ENCODE results near the gene OSBPL10. TPM values are rescaled to one million over a fixed set of nuclear protein-coding genes. Genes with fewer than 3 reads are reported as not detected.

The OSBPL10 gene
- total and polyA plus RNA-seq, 2 experiments from 2014 or later = 2.4 to 8.1 TPM

- no peaks in the 10 kb centered on the region for H3K27me3 ChIP-seq (replicated peaks; ENCODE audit: insufficient read depth)
- peaks cover 7% of the 10 kb centered on the region for H3K4me1 ChIP-seq (ENCODE audit: insufficient read depth)
- H4K20me1 ChIP-seq (ENCODE audit: insufficient read depth) = no peaks in the 10 kb centered on the region
- H3K27ac ChIP-seq = no peak overlapping the region
- H3F3A ChIP-seq (ENCODE audit: insufficient read depth) = no peaks in the 10 kb centered on the region
- TF ChIP-seq EZH2 (IDR thresholded peaks at IDR 0.05; ENCODE audit: insufficient read depth, poor library complexity, severe bottlenecking) (no peak), EZH2phosphoT487 (IDR thresholded peaks at IDR 0.05; ENCODE audit: insufficient read depth, low read depth) (no peak)
- no peak overlapping the region for H3K9ac ChIP-seq
- H2AFZ ChIP-seq = no peak overlapping the region
- no peaks in the 10 kb centered on the region for H3K9me3 ChIP-seq (ENCODE audit: low read depth)
- H3K4me2 ChIP-seq (ENCODE audit: unreplicated experiment) = no peak overlapping the region
- H3K79me2 ChIP-seq (ENCODE audit: insufficient read depth) = no peaks in the 10 kb centered on the region
- no peaks in the 10 kb centered on the region for H3K9me2 ChIP-seq (ENCODE audit: insufficient read depth)
- in situ Hi-C loops (cut with MboI) = no loop called here
- DNase-seq = no peak
- H3K36me3 ChIP-seq (ENCODE audit: low read depth) = no peaks in the 10 kb centered on the region
- no peak overlapping the region for H3K4me3 ChIP-seq
- whole genome bisulfite sequencing, 2 experiments (ENCODE audit: low coverage in 1 of 2, low lambda C conversion rate in 2 of 2, missing lambda C conversion rate in 2 of 2) = 66 to 68% methylated on average over 6 of the region's 6 CpGs
These were observed 32.8 kb downstream of the OSBPL10 start for GRCh38 chr3:31948280-31948679.

- H3K4me1 ChIP-seq (ENCODE audit: insufficient read depth) = peaks cover 7% of the 10 kb centered on the region
- no peaks in the 10 kb centered on the region for H3K79me2 ChIP-seq (ENCODE audit: insufficient read depth)
- H3K4me3 ChIP-seq = no peak overlapping the region
- no peaks in the 10 kb centered on the region for H3K27me3 ChIP-seq (replicated peaks; ENCODE audit: insufficient read depth)
- no peaks in the 10 kb centered on the region for H3F3A ChIP-seq (ENCODE audit: insufficient read depth)
- no peaks in the 10 kb centered on the region for H4K20me1 ChIP-seq (ENCODE audit: insufficient read depth)
- in situ Hi-C loops (cut with MboI) = no loop called here
- no peak overlapping the region for H3K27ac ChIP-seq
- TF ChIP-seq EZH2 (IDR thresholded peaks at IDR 0.05; ENCODE audit: insufficient read depth, poor library complexity, severe bottlenecking) (no peak), EZH2phosphoT487 (IDR thresholded peaks at IDR 0.05; ENCODE audit: insufficient read depth, low read depth) (no peak)
- H3K9me2 ChIP-seq (ENCODE audit: insufficient read depth) = no peaks in the 10 kb centered on the region
- no peak overlapping the region for H2AFZ ChIP-seq
- no peak overlapping the region for H3K9ac ChIP-seq
- H3K36me3 ChIP-seq (ENCODE audit: low read depth) = no peaks in the 10 kb centered on the region
- DNase-seq = no peak
- H3K9me3 ChIP-seq (ENCODE audit: low read depth) = no peaks in the 10 kb centered on the region
- WGBS, 2 experiments (ENCODE audit: low coverage in 1 of 2, low lambda C conversion rate in 2 of 2, missing lambda C conversion rate in 2 of 2) = 82% methylated on average over 6 of the region's 6 CpGs
- no peak overlapping the region for H3K4me2 ChIP-seq (ENCODE audit: unreplicated experiment)
These were observed 33.4 kb downstream of the OSBPL10 start for GRCh38 chr3:31947671-31948091.

- in situ Hi-C loops (cut with MboI) = no loop called here
These were observed 33.9 kb downstream of the OSBPL10 start for GRCh38 chr3:31947162-31947561.

GRCh38 chr3:31946484-31947081 lies 34.5 kb downstream of the OSBPL10 start:
- Histone ChIP-seq H3K27ac (no peak overlapping the region), H3K4me3 (no peak overlapping the region), H3K4me1 (ENCODE audit: insufficient read depth) (peaks cover 7% of the 10 kb centered on the region), H3K79me2 (ENCODE audit: insufficient read depth) (no peaks in the 10 kb centered on the region), H3K9me2 (ENCODE audit: insufficient read depth) (no peaks in the 10 kb centered on the region), H3K36me3 (ENCODE audit: low read depth) (no peaks in the 10 kb centered on the region), H3F3A (ENCODE audit: insufficient read depth) (no peaks in the 10 kb centered on the region), H4K20me1 (ENCODE audit: insufficient read depth) (no peaks in the 10 kb centered on the region), H3K4me2 (ENCODE audit: unreplicated experiment) (no peak overlapping the region), H3K9ac (no peak overlapping the region), H3K9me3 (ENCODE audit: low read depth) (no peaks in the 10 kb centered on the region), H2AFZ (no peak overlapping the region), H3K27me3 (replicated peaks; ENCODE audit: insufficient read depth) (no peaks in the 10 kb centered on the region)
- in situ Hi-C loops (cut with MboI) = no loop called here
- TF ChIP-seq EZH2phosphoT487 (IDR thresholded peaks at IDR 0.05; ENCODE audit: insufficient read depth, low read depth) (no peak), EZH2 (IDR thresholded peaks at IDR 0.05; ENCODE audit: insufficient read depth, poor library complexity, severe bottlenecking) (no peak)
- WGBS, 2 experiments (ENCODE audit: low coverage in 1 of 2, low lambda C conversion rate in 2 of 2, missing lambda C conversion rate in 2 of 2) = 76 to 78% methylated on average over 10 of the region's 10 CpGs
- no peak for DNase-seq

More at GRCh38 chr3:31947162-31947561, 33.9 kb downstream of the OSBPL10 start:
- Histone ChIP-seq H2AFZ (no peak overlapping the region), H3K27ac (no peak overlapping the region), H3K27me3 (replicated peaks; ENCODE audit: insufficient read depth) (no peaks in the 10 kb centered on the region), H3F3A (ENCODE audit: insufficient read depth) (no peaks in the 10 kb centered on the region), H3K9ac (no peak overlapping the region), H3K4me1 (ENCODE audit: insufficient read depth) (peaks cover 7% of the 10 kb centered on the region), H3K9me3 (ENCODE audit: low read depth) (no peaks in the 10 kb centered on the region), H3K36me3 (ENCODE audit: low read depth) (no peaks in the 10 kb centered on the region), H3K9me2 (ENCODE audit: insufficient read depth) (no peaks in the 10 kb centered on the region), H4K20me1 (ENCODE audit: insufficient read depth) (no peaks in the 10 kb centered on the region), H3K79me2 (ENCODE audit: insufficient read depth) (no peaks in the 10 kb centered on the region), H3K4me3 (no peak overlapping the region), H3K4me2 (ENCODE audit: unreplicated experiment) (no peak overlapping the region)
- DNase-seq = no peak
- WGBS, 2 experiments (ENCODE audit: low coverage in 1 of 2, low lambda C conversion rate in 2 of 2, missing lambda C conversion rate in 2 of 2) = 78 to 85% methylated on average over 4 of the region's 4 CpGs
- TF ChIP-seq EZH2 (IDR thresholded peaks at IDR 0.05; ENCODE audit: insufficient read depth, poor library complexity, severe bottlenecking) (no peak), EZH2phosphoT487 (IDR thresholded peaks at IDR 0.05; ENCODE audit: insufficient read depth, low read depth) (no peak)

- no peak overlapping the region for H3K27ac ChIP-seq
- no peak overlapping the region for H3K9ac ChIP-seq
- no peak overlapping the region for H3K4me2 ChIP-seq (ENCODE audit: unreplicated experiment)
- H3K36me3 ChIP-seq (ENCODE audit: low read depth) = no peaks in the 10 kb centered on the region
- no peak overlapping the region for H2AFZ ChIP-seq
- H3K79me2 ChIP-seq (ENCODE audit: insufficient read depth) = no peaks in the 10 kb centered on the region
- no peaks in the 10 kb centered on the region for H3K9me3 ChIP-seq (ENCODE audit: low read depth)
- WGBS, 2 experiments (ENCODE audit: low coverage in 1 of 2, low lambda C conversion rate in 2 of 2, missing lambda C conversion rate in 2 of 2) = 11 to 13% methylated on average over 3 of the region's 3 CpGs
- DNase-seq = peak; percentile 70
- H3K9me2 ChIP-seq (ENCODE audit: insufficient read depth) = no peaks in the 10 kb centered on the region
- in situ Hi-C loops (cut with MboI) = no loop called here
- TF ChIP-seq EZH2 (IDR thresholded peaks at IDR 0.05; ENCODE audit: insufficient read depth, poor library complexity, severe bottlenecking) = no peak
- TF ChIP-seq EZH2phosphoT487 (IDR thresholded peaks at IDR 0.05; ENCODE audit: insufficient read depth, low read depth) = no peak
- no peaks in the 10 kb centered on the region for H3K27me3 ChIP-seq (replicated peaks; ENCODE audit: insufficient read depth)
- no peaks in the 10 kb centered on the region for H4K20me1 ChIP-seq (ENCODE audit: insufficient read depth)
- H3K4me3 ChIP-seq = no peak overlapping the region
- H3F3A ChIP-seq (ENCODE audit: insufficient read depth) = no peaks in the 10 kb centered on the region
- H3K4me1 ChIP-seq (ENCODE audit: insufficient read depth) = peaks cover 7% of the 10 kb centered on the region
These were observed 35.4 kb downstream of the OSBPL10 start for GRCh38 chr3:31945738-31946052.

Data from GM23248 (cell line).